NCI-H2081 treated with DMSO at 0.1 percent for 48 hours (cell line): Measurements from ENCODE around the gene CAAP1.
"Not testable (repeated sequence)": the region's sequence is repeated elsewhere in the genome, so short reads cannot be mapped to it uniquely, and the experiment has no call there.

Source experiments
- DNase-seq: peaks from one replicate; lab custom pipeline; 2025; lab: John Stamatoyannopoulos, UW

CAAP1 gene

GRCh38 chr9:26833792-26834191, 58.8 kb downstream of the CAAP1 start:
- DNase-seq: no peak

- not testable (repeated sequence) for DNase-seq
Observed at GRCh38 chr9:26828391-26828955, 64.1 kb downstream of the CAAP1 start.

- no peak for DNase-seq
Observed at GRCh38 chr9:26814799-26815198, 77.8 kb downstream of the CAAP1 start.

- DNase-seq: no peak
Observed at GRCh38 chr9:26813247-26813646, 79.4 kb downstream of the CAAP1 start.

GRCh38 chr9:26812217-26812616, 80.4 kb downstream of the CAAP1 start:
- DNase-seq: no peak

GRCh38 chr9:26811106-26811505, 81.5 kb downstream of the CAAP1 start:
- DNase-seq: no peak

- no peak for DNase-seq
Observed at GRCh38 chr9:26809795-26810194, 82.8 kb downstream of the CAAP1 start.

GRCh38 chr9:26807161-26807560, 85.4 kb downstream of the CAAP1 start:
- no peak for DNase-seq

GRCh38 chr9:26802921-26803320, 89.7 kb downstream of the CAAP1 start:
- no peak for DNase-seq

GRCh38 chr9:26801772-26802171, 90.8 kb downstream of the CAAP1 start:
- DNase-seq: no peak

- no peak for DNase-seq
Observed at GRCh38 chr9:26800322-26800721, 92.3 kb downstream of the CAAP1 start.

- DNase-seq: no peak
Observed at GRCh38 chr9:26791274-26791673, 101.3 kb downstream of the CAAP1 start.
